Measurements from ENCODE around the gene TMEM129.
"Not testable (repeated sequence)": the region's sequence is repeated elsewhere in the genome, so short reads cannot be mapped to it uniquely, and the experiment has no call there.

The TMEM129 gene

GRCh38 chr4:1690698-1691097 is 30.4 kb downstream of the TMEM129 start:
- DNase-seq, result no peak

- DNase-seq, result no peak
Observed at GRCh38 chr4:1686440-1687036, 34.6 kb downstream of the TMEM129 start.

GRCh38 chr4:1685235-1686150 is 35.6 kb downstream of the TMEM129 start:
- no peak for DNase-seq

- DNase-seq, result no peak
Observed at GRCh38 chr4:1684506-1685234, 36.5 kb downstream of the TMEM129 start.

GRCh38 chr4:1683736-1684505 is 37.2 kb downstream of the TMEM129 start, which contains the start of gene FAM53A:
FAM53A (minus strand) TSS chr4:1684313; CDS start chr4:1668741, 15,572 bp downstream.
- DNase-seq, result peak; percentile 96

GRCh38 chr4:1683261-1683735 is 37.8 kb downstream of the TMEM129 start:
- DNase-seq, result no peak

- no peak for DNase-seq
Observed at GRCh38 chr4:1682860-1683259, 38.3 kb downstream of the TMEM129 start.

- no peak for DNase-seq
Observed at GRCh38 chr4:1678244-1678643, 42.9 kb downstream of the TMEM129 start.

GRCh38 chr4:1676605-1677525 is 44.3 kb downstream of the TMEM129 start:
- no peak for DNase-seq

- no peak for DNase-seq
Observed at GRCh38 chr4:1675802-1676137, 45.4 kb downstream of the TMEM129 start.

- DNase-seq, result no peak
Observed at GRCh38 chr4:1675136-1675801, 45.9 kb downstream of the TMEM129 start.

- DNase-seq, result no peak
Observed at GRCh38 chr4:1674682-1675081, 46.4 kb downstream of the TMEM129 start.

GRCh38 chr4:1673671-1674070 is 47.5 kb downstream of the TMEM129 start:
- no peak for DNase-seq

- not testable (repeated sequence) for DNase-seq
Observed at GRCh38 chr4:1671011-1671410, 50.1 kb downstream of the TMEM129 start.

GRCh38 chr4:1670279-1670678 is 50.8 kb downstream of the TMEM129 start:
- DNase-seq, result no peak

GRCh38 chr4:1669850-1670249 is 51.3 kb downstream of the TMEM129 start:
- no peak for DNase-seq

GRCh38 chr4:1669270-1669669 is 51.9 kb downstream of the TMEM129 start:
- no peak for DNase-seq

GRCh38 chr4:1668488-1668840 is 52.7 kb downstream of the TMEM129 start:
- no peak for DNase-seq

- no peak for DNase-seq
Observed at GRCh38 chr4:1667273-1667672, 53.9 kb downstream of the TMEM129 start.

GRCh38 chr4:1666391-1666790 is 54.7 kb downstream of the TMEM129 start:
- DNase-seq, result no peak
